NCI-H2029 (cell line): ENCODE measurements around the gene TLX3.
A peak's percentile ranks its signal among the peaks of the same experiment; 100 is the strongest.
"Not testable (repeated sequence)": the region's sequence is repeated elsewhere in the genome, so short reads cannot be mapped to it uniquely, and the experiment has no call there.

Source experiments
- DNase-seq: peaks from one replicate; lab custom pipeline; 2025; lab: John Stamatoyannopoulos, UW

The TLX3 gene

GRCh38 chr5:171308453-171309275 lies at the start of gene TLX3:
TSS of gene TLX3 (plus strand) at chr5:171309248. CDS start at chr5:171309366, 118 bp downstream.
- peak; percentile 86 for DNase-seq

GRCh38 chr5:171261361-171261760 lies 47.7 kb upstream of the TLX3 start:
- DNase-seq = no peak

- no peak for DNase-seq
These were observed 47.1 kb upstream of the TLX3 start for GRCh38 chr5:171261904-171262303.

- DNase-seq = no peak
These were observed 45.9 kb upstream of the TLX3 start for GRCh38 chr5:171263181-171263580.

- no peak for DNase-seq
These were observed 44.2 kb upstream of the TLX3 start for GRCh38 chr5:171264843-171265242.

- no peak for DNase-seq
These were observed 40.1 kb upstream of the TLX3 start for GRCh38 chr5:171268700-171269620.

- no peak for DNase-seq
These were observed 39.3 kb upstream of the TLX3 start for GRCh38 chr5:171269717-171270116.

GRCh38 chr5:171270136-171270535 lies 38.9 kb upstream of the TLX3 start:
- no peak for DNase-seq

- no peak for DNase-seq
These were observed 37.2 kb upstream of the TLX3 start for GRCh38 chr5:171271798-171272197.

GRCh38 chr5:171272996-171273970 lies 35.8 kb upstream of the TLX3 start:
- no peak for DNase-seq

GRCh38 chr5:171275841-171276544 lies 33.1 kb upstream of the TLX3 start:
- no peak for DNase-seq

- no peak for DNase-seq
These were observed 25.3 kb upstream of the TLX3 start for GRCh38 chr5:171283753-171284152.

GRCh38 chr5:171285465-171285864 lies 23.6 kb upstream of the TLX3 start:
- no peak for DNase-seq

GRCh38 chr5:171288066-171288465 lies 21.0 kb upstream of the TLX3 start:
- DNase-seq = no peak

GRCh38 chr5:171291371-171291770 lies 17.7 kb upstream of the TLX3 start:
- no peak for DNase-seq

GRCh38 chr5:171295299-171295698 lies 13.7 kb upstream of the TLX3 start:
- no peak for DNase-seq

- DNase-seq = no peak
These were observed 13.2 kb upstream of the TLX3 start for GRCh38 chr5:171295801-171296200.

GRCh38 chr5:171297941-171298340 lies 11.1 kb upstream of the TLX3 start:
- not testable (repeated sequence) for DNase-seq

- DNase-seq = no peak
These were observed 9.8 kb upstream of the TLX3 start for GRCh38 chr5:171299228-171299627.

GRCh38 chr5:171299851-171300250 lies 9.2 kb upstream of the TLX3 start:
- no peak for DNase-seq

GRCh38 chr5:171300358-171300757 lies 8.7 kb upstream of the TLX3 start:
- DNase-seq = no peak
